Measurements from ENCODE around the gene SYNE1. TPM values are rescaled to one million over a fixed set of nuclear protein-coding genes. Genes with fewer than 3 reads are reported as not detected.
"Not testable (repeated sequence)": the region's sequence is repeated elsewhere in the genome, so short reads cannot be mapped to it uniquely, and the experiment has no call there.

SYNE1 gene
- total RNA-seq, 4 donors from 2014 or later: 7.4 to 66.4 (median 20.7) TPM

DNA sequence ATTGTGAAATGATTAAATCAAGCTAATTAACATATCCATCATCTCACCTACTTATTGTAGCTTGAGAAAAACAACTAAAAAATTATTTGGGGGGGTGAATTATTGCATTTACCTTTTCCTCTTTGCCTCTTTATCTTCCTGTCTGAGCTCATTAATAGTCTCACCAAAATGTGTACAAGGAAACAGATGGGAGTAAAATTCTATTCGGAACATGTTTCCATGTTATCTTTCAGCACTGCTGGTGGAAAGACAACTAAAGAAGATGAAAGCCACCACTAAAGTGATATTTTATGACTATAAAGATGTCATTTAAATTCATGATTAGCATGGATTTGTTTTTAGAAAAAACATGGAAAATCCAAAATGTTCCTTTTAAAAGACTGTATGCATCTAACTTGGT is 102.6 kb downstream of the SYNE1 start:
- 65 to 86% methylated on average over 1 of the region's 1 CpG for WGBS, 2 donors
- Histone ChIP-seq H3K27me3 (no peaks in the 10 kb centered on the region), H3K9me3 (no peaks in the 10 kb centered on the region), H3K36me3 (no peaks in the 10 kb centered on the region), H3K4me1 (peaks cover 0 to 3% (median 0%) of the 10 kb centered on the region in 3 donors), H3K27ac (no peak overlapping the region), H3K4me3 (no peak overlapping the region)
- intact Hi-C loops (cut with DNase I): no loop called here
- DNase-seq: no peak
- no peak for TF ChIP-seq POLR2A (IDR thresholded peaks at IDR 0.05)
- TF ChIP-seq, protein P1, sequence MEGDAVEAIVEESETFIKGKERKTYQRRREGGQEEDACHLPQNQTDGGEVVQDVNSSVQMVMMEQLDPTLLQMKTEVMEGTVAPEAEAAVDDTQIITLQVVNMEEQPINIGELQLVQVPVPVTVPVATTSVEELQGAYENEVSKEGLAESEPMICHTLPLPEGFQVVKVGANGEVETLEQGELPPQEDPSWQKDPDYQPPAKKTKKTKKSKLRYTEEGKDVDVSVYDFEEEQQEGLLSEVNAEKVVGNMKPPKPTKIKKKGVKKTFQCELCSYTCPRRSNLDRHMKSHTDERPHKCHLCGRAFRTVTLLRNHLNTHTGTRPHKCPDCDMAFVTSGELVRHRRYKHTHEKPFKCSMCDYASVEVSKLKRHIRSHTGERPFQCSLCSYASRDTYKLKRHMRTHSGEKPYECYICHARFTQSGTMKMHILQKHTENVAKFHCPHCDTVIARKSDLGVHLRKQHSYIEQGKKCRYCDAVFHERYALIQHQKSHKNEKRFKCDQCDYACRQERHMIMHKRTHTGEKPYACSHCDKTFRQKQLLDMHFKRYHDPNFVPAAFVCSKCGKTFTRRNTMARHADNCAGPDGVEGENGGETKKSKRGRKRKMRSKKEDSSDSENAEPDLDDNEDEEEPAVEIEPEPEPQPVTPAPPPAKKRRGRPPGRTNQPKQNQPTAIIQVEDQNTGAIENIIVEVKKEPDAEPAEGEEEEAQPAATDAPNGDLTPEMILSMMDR (IDR thresholded peaks at IDR 0.05): no peak

DNA sequence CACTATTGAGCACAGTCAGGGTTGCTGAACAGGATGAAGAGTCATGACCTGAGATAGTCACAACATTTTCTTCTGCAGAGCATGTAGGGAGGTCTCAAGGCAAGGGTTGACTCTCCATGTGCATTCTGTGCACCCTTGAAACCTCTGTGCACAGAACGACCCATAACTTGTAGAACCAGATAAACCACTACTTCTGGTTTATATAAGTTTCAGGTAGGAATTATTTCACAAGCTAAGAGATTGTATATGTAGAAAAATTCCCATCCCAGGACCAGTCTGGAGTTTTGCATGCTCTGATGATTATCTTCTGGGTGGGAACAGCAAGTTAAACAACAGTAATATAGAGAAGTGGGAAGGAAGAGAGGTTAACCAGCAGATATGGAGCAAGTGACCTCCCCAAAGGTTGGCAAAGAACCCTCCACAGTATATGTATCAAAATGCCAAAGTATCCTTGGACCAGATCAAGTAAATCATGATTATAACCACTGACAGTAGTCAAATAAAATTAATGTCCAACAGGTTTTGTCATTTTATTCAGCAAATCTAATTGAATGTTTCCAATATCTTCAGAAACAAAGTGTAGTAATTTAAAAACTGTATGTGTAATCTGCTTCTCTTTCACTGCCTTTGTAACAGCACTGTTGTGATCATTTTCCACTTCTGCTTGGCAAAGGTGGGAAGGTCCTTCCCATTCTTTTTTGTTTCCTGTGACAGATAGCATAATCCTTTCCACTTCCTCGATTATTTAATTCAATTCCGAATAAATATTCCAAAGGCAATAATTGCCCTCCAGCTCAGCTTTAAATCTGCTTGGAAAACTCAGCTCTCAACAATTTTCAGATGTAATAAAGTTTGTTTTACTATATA is 104.4 kb downstream of the SYNE1 start:
- no peak overlapping the region for H3K4me3 ChIP-seq
- DNase-seq: no peak
- 58 to 59% methylated on average over 3 of the region's 3 CpGs for WGBS, 2 donors
- no peaks in the 10 kb centered on the region for H3K36me3 ChIP-seq
- H3K27ac ChIP-seq: no peak overlapping the region
- no peak for TF ChIP-seq POLR2A (IDR thresholded peaks at IDR 0.05)
- TF ChIP-seq, protein P1 (IDR thresholded peaks at IDR 0.05): no peak
- no peaks in the 10 kb centered on the region for H3K9me3 ChIP-seq
- H3K27me3 ChIP-seq: no peaks in the 10 kb centered on the region
- intact Hi-C loops (cut with DNase I): no loop called here
- H3K4me1 ChIP-seq: peaks cover 0 to 3% (median 0%) of the 10 kb centered on the region in 3 donors

DNA sequence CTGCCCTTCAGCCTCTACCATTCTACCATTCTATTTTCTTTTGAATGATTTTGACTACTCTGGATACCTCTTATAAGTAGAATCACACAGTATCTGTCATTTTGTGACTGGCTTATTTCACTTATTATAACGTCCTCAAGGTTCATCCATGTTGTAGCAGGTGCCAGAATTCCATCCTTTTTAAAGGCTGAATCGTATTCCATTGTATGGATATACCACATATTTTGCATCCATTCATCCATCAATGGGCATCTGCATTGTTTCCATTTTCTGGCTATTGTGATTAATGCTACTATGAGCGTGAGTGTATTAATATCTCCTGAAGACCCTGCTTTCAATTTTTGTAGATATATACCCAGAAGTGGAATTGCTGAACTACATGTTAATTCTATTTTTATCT is 105.5 kb downstream of the SYNE1 start:
- intact Hi-C loops (cut with DNase I): no loop called here
- TF ChIP-seq, protein P1 (IDR thresholded peaks at IDR 0.05): no peak
- no peak for TF ChIP-seq POLR2A (IDR thresholded peaks at IDR 0.05)
- Histone ChIP-seq H3K27me3 (no peaks in the 10 kb centered on the region), H3K27ac (no peak overlapping the region), H3K4me1 (peaks cover 0 to 3% (median 0%) of the 10 kb centered on the region in 3 donors), H3K4me3 (no peak overlapping the region), H3K36me3 (no peaks in the 10 kb centered on the region), H3K9me3 (no peaks in the 10 kb centered on the region)
- no peak for DNase-seq
- WGBS, 2 donors: 62 to 67% methylated on average over 3 of the region's 3 CpGs

DNA sequence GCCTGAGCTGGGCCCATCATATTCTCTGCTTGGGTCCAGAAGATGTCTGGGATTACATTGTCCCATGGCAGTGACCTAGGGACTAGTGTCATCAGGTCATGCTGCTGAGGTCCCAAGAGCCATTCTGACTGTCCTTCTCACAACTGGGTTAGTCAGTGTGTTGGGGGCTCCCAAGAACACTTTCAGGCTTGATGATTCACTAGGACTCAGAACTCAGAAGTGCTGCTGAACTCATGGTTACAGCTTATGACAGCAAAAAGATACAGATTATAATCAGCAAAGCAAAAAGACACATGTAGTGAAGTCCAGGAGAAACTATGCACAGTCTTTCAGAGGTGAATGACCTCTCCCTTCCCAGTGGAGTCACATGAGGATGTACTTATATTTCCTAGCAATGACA is 107.8 kb downstream of the SYNE1 start:
- intact Hi-C loops (cut with DNase I): no loop called here
- TF ChIP-seq, protein P1 (IDR thresholded peaks at IDR 0.05): no peak
- no peak for TF ChIP-seq POLR2A (IDR thresholded peaks at IDR 0.05)
- no peaks in the 10 kb centered on the region for H3K36me3 ChIP-seq
- DNase-seq: no peak
- no peak overlapping the region for H3K4me3 ChIP-seq
- no peak overlapping the region for H3K27ac ChIP-seq
- no peaks in the 10 kb centered on the region for H3K27me3 ChIP-seq
- H3K9me3 ChIP-seq: no peaks in the 10 kb centered on the region
- H3K4me1 ChIP-seq: peaks cover 0 to 3% (median 0%) of the 10 kb centered on the region in 3 donors

DNA sequence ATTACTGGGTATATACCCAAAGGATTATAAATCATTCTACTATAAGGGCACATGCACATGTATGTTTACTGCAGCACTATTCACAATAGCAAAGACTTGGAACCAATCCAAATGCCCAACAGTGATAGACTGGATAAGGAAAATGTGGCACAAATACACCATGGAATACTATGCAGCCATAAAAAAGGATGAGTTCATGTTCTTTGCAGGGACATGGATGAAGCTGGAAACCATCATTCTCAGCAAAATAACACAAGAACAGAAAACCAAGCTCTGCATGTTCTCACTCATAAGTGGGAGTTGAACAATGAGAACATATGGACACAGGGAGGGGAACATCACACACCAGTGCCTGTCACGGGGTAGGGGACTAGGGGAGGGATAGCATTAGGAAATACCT is 123.0 kb downstream of the SYNE1 start:
- H3K27me3 ChIP-seq; DNase-seq; H3K36me3 ChIP-seq; H3K9me3 ChIP-seq; H3K4me3 ChIP-seq; intact Hi-C loops (cut with DNase I); H3K4me1 ChIP-seq; H3K27ac ChIP-seq: not testable (repeated sequence)
- 74 to 95% methylated on average over 1 of the region's 1 CpG for WGBS, 2 donors
